Measurements from ENCODE around the gene GPC5. TPM values are rescaled to one million over a fixed set of nuclear protein-coding genes. Genes with fewer than 3 reads are reported as not detected.

Gene GPC5
- total RNA-seq, 2 experiments from 2014 or later, result not detected

DNA sequence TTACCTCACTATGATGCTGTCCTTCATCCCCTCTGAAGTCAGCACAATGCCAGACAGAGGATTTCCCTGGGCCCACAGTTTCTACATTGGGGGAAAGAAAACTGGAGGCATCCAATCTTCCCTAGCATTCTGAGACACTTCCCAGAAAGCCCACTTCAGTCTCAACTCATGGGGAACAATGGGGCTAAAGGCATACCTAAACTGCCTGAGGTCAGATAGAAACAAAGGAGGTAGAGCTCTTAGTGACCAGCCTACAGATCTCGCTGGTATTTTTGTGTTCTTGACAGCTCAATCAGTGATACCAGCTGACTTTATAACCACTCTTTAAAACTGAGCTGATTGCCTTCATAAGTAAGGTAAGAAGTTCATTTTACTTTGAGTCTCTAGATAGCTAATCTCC is 947.2 kb downstream of the GPC5 start:
- CTCF ChIA-PET, result no interaction called here
- Mint-ChIP-seq H3K27me3 (no peaks in the 10 kb centered on the region), H3K9me3 (ENCODE audit: low read depth) (peaks cover 6% of the 10 kb centered on the region), H3K36me3 (no peaks in the 10 kb centered on the region), H3K4me1 (no peaks in the 10 kb centered on the region), H3K27ac (no peak overlapping the region), H3K4me3 (no peak overlapping the region)
- DNase-seq (no peak), ATAC-seq (no peak)

DNA sequence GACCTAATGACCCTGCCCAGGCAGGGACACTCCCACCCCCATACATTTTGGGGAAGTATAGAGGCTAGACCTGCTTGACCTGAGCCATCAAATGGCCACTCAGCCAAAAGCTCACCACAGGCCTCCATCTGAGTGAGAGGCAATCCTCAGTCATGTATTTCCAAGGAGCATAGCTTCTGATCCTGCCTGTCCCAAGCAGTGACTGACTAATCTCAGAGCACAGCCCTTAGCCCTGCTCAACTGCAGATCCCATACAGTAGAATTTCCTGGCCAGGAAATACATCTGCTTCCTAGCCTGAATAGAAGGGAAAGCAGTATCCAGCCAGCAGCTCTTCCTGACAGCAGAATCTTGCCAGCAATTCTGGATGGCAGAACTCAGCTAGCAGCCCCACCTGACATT is 947.6 kb downstream of the GPC5 start:
- DNase-seq, result no peak
- no peak overlapping the region for H3K27ac Mint-ChIP-seq
- H3K9me3 Mint-ChIP-seq (ENCODE audit: low read depth), result peaks cover 6% of the 10 kb centered on the region
- no peaks in the 10 kb centered on the region for H3K36me3 Mint-ChIP-seq
- CTCF ChIA-PET, result no interaction called here
- H3K27me3 Mint-ChIP-seq, result no peaks in the 10 kb centered on the region
- H3K4me1 Mint-ChIP-seq, result no peaks in the 10 kb centered on the region
- H3K4me3 Mint-ChIP-seq, result no peak overlapping the region
- no peak for ATAC-seq

DNA sequence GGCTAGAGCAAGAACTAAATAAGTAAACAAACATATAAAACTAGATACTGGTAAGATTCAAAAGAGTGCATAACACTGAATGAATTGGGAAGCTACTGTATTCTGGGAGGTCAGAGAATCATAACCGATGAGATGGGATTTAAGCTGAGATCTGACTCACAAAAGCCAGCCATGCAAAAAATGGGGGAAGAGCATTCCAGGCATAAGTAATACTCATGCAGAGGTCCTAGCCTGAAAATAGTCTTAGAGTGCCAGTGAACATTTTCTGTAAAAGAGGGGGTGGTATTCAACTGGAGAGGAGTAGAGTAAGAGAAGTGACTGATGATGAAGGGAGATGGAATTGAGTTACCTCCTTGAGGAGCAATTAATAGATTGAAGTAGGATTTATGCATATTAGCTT is 956.2 kb downstream of the GPC5 start:
- Mint-ChIP-seq H3K4me1 (no peaks in the 10 kb centered on the region), H3K27me3 (no peaks in the 10 kb centered on the region), H3K4me3 (no peak overlapping the region), H3K36me3 (no peaks in the 10 kb centered on the region), H3K9me3 (ENCODE audit: low read depth) (peaks cover 16% of the 10 kb centered on the region), H3K27ac (no peak overlapping the region)
- CTCF ChIA-PET, result no interaction called here
- ATAC-seq (no peak), DNase-seq (no peak)

GRCh38 chr13:92355213-92355612 is 956.8 kb downstream of the GPC5 start:
- ATAC-seq, result no peak
- H3K36me3 Mint-ChIP-seq, result no peaks in the 10 kb centered on the region
- H3K4me3 Mint-ChIP-seq, result no peak overlapping the region
- H3K4me1 Mint-ChIP-seq, result no peaks in the 10 kb centered on the region
- CTCF ChIA-PET, result no interaction called here
- peaks cover 14% of the 10 kb centered on the region for H3K9me3 Mint-ChIP-seq (ENCODE audit: low read depth)
- no peaks in the 10 kb centered on the region for H3K27me3 Mint-ChIP-seq
- no peak for DNase-seq
- H3K27ac Mint-ChIP-seq, result no peak overlapping the region

DNA sequence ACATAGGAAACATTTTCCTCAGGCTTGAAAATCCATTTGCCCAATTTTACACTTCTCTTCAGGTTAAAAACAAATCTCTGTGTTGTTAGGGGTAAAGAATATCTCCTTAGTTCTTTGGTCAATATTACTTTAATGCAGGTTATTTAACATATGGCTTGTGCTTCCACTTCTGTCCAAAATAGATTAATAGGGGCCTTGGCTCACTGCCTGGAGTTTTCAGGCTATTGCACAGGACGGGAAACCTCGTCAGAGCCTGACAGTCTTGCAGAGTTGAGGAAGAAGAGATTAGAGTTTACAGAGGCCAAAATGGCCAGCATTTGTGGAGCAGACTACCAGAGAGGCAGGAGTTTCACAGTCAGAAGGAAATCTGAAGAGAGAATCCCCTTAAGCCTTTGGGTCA is 964.3 kb downstream of the GPC5 start:
- DNase-seq, result no peak

DNA sequence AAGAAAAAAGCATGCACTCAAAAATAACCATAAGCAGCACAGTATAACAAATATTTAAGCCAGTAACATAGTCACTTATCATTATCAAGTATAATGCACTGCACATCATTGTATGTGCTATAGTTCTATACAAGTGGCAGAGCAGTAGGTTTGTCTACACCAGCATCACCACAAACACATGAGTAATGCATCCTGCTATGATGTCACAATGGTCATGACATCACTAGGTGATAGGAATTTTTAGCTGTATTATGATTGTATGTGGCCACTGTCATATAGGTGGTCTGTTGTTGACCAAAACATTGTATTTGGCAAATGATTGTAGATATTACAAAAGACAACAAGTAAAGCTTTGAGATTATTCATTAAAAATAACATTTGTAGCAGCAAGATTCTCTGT is 967.5 kb downstream of the GPC5 start:
- Mint-ChIP-seq H3K27ac (no peak overlapping the region), H3K9me3 (ENCODE audit: low read depth) (peaks cover 3% of the 10 kb centered on the region), H3K36me3 (no peaks in the 10 kb centered on the region), H3K4me3 (no peak overlapping the region), H3K27me3 (no peaks in the 10 kb centered on the region), H3K4me1 (no peaks in the 10 kb centered on the region)
- DNase-seq (no peak), ATAC-seq (no peak)
- CTCF ChIA-PET, result no interaction called here

More for the DNA sequence above, 964.3 kb downstream of the GPC5 start:
- H3K36me3 Mint-ChIP-seq, result no peaks in the 10 kb centered on the region
- CTCF ChIA-PET, result no interaction called here
- no peak overlapping the region for H3K4me3 Mint-ChIP-seq
- H3K9me3 Mint-ChIP-seq (ENCODE audit: low read depth), result peaks cover 6% of the 10 kb centered on the region
- no peak for ATAC-seq
- no peaks in the 10 kb centered on the region for H3K4me1 Mint-ChIP-seq
- no peak overlapping the region for H3K27ac Mint-ChIP-seq
- no peaks in the 10 kb centered on the region for H3K27me3 Mint-ChIP-seq

GRCh38 chr13:92377396-92377795 is 979.0 kb downstream of the GPC5 start:
- peaks cover 9% of the 10 kb centered on the region for H3K9me3 Mint-ChIP-seq (ENCODE audit: low read depth)
- no peak for DNase-seq
- CTCF ChIA-PET, result no interaction called here
- H3K4me3 Mint-ChIP-seq, result no peak overlapping the region
- no peaks in the 10 kb centered on the region for H3K4me1 Mint-ChIP-seq
- ATAC-seq, result no peak
- H3K36me3 Mint-ChIP-seq, result no peaks in the 10 kb centered on the region
- H3K27ac Mint-ChIP-seq, result no peak overlapping the region
- no peaks in the 10 kb centered on the region for H3K27me3 Mint-ChIP-seq

- CTCF ChIA-PET, result no interaction called here
- Mint-ChIP-seq H3K36me3 (no peaks in the 10 kb centered on the region), H3K27ac (no peak overlapping the region), H3K9me3 (ENCODE audit: low read depth) (peaks cover 9% of the 10 kb centered on the region), H3K4me1 (no peaks in the 10 kb centered on the region), H3K4me3 (no peak overlapping the region), H3K27me3 (no peaks in the 10 kb centered on the region)
- no peak for ATAC-seq
- no peak for DNase-seq
Measured at GRCh38 chr13:92379371-92379770, 981.0 kb downstream of the GPC5 start.

DNA sequence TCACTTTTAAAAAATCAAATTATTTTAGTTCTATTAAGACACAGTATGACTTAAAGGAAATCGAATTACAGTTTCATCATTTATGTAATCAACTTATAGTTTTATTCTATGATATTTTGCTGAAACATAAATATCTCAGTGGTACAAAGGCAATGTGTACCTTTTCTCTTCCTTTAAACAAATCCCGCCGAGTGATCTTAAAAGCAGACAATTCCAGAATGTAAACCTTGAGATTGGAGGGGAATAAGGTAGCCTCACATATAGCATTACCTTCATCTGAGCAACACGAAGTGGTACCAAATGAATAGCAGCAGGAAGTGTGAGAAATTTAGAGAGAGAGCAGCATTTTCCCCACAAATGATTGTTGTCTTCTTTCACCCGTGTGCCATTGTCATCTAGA is 986.0 kb downstream of the GPC5 start:
- no peak for ATAC-seq
- H3K9me3 Mint-ChIP-seq (ENCODE audit: low read depth), result peaks cover 8% of the 10 kb centered on the region
- CTCF ChIA-PET, result no interaction called here
- H3K4me3 Mint-ChIP-seq, result no peak overlapping the region
- no peaks in the 10 kb centered on the region for H3K27me3 Mint-ChIP-seq
- H3K4me1 Mint-ChIP-seq, result no peaks in the 10 kb centered on the region
- no peak overlapping the region for H3K27ac Mint-ChIP-seq
- DNase-seq, result no peak
- no peaks in the 10 kb centered on the region for H3K36me3 Mint-ChIP-seq

DNA sequence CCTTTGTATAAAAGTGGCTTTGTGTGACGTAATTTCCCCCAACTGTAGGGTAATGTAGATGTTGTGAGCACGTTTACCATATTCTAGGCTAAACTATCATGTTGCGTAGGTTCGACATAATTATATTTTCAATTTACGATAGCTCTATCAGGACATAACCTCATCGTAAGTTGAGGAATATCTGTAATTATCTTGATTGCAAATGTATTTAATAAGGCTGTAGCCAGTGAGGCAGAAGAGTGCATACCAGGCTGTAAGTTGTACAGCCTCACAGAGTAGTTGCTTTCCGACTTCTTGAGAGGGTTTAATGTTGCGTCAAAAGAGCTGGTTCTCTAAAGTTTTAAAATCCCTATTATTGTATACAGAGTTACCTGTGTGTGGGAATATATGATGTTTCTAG is 988.8 kb downstream of the GPC5 start:
- Mint-ChIP-seq H3K4me1 (no peaks in the 10 kb centered on the region), H3K9me3 (ENCODE audit: low read depth) (no peaks in the 10 kb centered on the region), H3K36me3 (no peaks in the 10 kb centered on the region), H3K4me3 (no peak overlapping the region), H3K27me3 (no peaks in the 10 kb centered on the region), H3K27ac (no peak overlapping the region)
- CTCF ChIA-PET, result no interaction called here
- no peak for ATAC-seq
- no peak for DNase-seq

- Mint-ChIP-seq H3K36me3 (no peaks in the 10 kb centered on the region), H3K27me3 (no peaks in the 10 kb centered on the region)
Measured at GRCh38 chr13:92390217-92390616, 991.8 kb downstream of the GPC5 start.

DNA sequence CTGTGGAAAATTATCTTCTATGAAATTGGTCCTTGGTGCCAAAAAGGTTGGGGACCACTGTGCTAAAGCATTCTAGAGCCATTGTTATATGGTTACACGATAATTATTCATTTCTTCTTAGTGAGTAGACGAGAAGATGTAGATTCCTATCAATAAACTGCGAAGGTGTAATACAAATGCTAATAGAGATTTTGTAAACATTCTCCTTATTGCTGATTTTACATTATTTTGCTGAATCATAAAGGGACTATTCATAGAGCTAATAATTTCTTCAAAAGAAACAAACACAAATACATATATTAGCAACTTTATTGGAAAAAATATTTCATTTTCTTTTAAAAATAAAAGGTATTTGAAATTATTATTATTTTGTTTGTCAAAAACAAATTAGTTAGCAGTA is 1005.2 kb downstream of the GPC5 start:
- DNase-seq (no peak), ATAC-seq (no peak)
- CTCF ChIA-PET, result no interaction called here
- H3K36me3 Mint-ChIP-seq, result no peaks in the 10 kb centered on the region
- H3K27ac Mint-ChIP-seq, result no peak overlapping the region
- H3K4me1 Mint-ChIP-seq, result no peaks in the 10 kb centered on the region
- peaks cover 5% of the 10 kb centered on the region for H3K9me3 Mint-ChIP-seq (ENCODE audit: low read depth)
- H3K27me3 Mint-ChIP-seq, result no peaks in the 10 kb centered on the region
- H3K4me3 Mint-ChIP-seq, result no peak overlapping the region

More at GRCh38 chr13:92390217-92390616, 991.8 kb downstream of the GPC5 start:
- Mint-ChIP-seq H3K27ac (no peak overlapping the region), H3K9me3 (ENCODE audit: low read depth) (no peaks in the 10 kb centered on the region), H3K4me1 (no peaks in the 10 kb centered on the region), H3K4me3 (no peak overlapping the region)
- ATAC-seq (no peak), DNase-seq (no peak)
- CTCF ChIA-PET, result no interaction called here

- no peak overlapping the region for H3K27ac Mint-ChIP-seq
- ATAC-seq (no peak), DNase-seq (no peak)
- no peak overlapping the region for H3K4me3 Mint-ChIP-seq
- H3K36me3 Mint-ChIP-seq, result no peaks in the 10 kb centered on the region
- no peaks in the 10 kb centered on the region for H3K9me3 Mint-ChIP-seq (ENCODE audit: low read depth)
- no peaks in the 10 kb centered on the region for H3K4me1 Mint-ChIP-seq
- H3K27me3 Mint-ChIP-seq, result no peaks in the 10 kb centered on the region
- CTCF ChIA-PET, result no interaction called here
Measured at GRCh38 chr13:92407858-92408257, 1009.4 kb downstream of the GPC5 start.

DNA sequence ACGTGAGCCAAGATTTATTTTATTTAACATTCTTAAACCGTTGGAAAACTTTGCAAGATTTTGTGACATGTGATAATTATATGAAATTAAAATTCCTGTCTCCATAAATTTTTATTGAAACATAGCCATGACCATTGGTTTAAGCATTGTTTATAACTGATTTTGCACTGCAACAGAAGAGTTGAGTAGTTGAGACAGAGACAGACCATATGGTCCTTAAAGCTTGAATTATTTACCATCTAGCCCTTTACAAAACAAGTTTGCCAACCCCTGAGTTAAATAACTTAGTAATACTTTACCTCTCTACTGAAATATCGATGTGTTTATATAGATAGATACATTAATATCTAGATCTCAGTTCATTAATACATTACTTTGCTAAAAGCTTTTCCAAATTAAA is 1014.1 kb downstream of the GPC5 start:
- no peak for ATAC-seq
- Mint-ChIP-seq H3K9me3 (ENCODE audit: low read depth) (peaks cover 5% of the 10 kb centered on the region), H3K27me3 (no peaks in the 10 kb centered on the region), H3K27ac (no peak overlapping the region), H3K4me1 (no peaks in the 10 kb centered on the region), H3K36me3 (no peaks in the 10 kb centered on the region), H3K4me3 (no peak overlapping the region)
- CTCF ChIA-PET, result no interaction called here
- DNase-seq, result no peak

DNA sequence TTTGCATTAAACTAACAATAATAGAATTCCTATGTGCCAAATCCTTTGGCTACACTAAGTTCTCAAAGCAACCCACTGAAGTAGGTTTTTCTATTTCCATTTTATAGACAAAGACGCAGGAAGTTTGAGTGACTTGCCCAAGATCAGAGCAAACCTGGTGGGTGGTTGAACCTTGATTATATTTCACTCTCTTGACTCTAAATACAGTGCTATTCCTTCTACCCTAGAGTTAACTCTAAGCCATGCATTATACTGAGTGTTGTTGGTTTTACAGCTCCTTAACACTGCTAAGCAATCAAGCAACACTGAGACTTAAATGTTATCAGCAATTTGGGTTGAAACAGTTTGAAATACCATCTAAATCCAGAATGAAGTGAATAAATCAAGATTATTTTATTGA is 1014.6 kb downstream of the GPC5 start:
- CTCF ChIA-PET, result no interaction called here
- no peaks in the 10 kb centered on the region for H3K27me3 Mint-ChIP-seq
- H3K36me3 Mint-ChIP-seq, result no peaks in the 10 kb centered on the region
- ATAC-seq (no peak), DNase-seq (no peak)
- H3K4me1 Mint-ChIP-seq, result no peaks in the 10 kb centered on the region
- H3K9me3 Mint-ChIP-seq (ENCODE audit: low read depth), result peaks cover 5% of the 10 kb centered on the region
- H3K4me3 Mint-ChIP-seq, result no peak overlapping the region
- H3K27ac Mint-ChIP-seq, result no peak overlapping the region
